ENCODE measurements around the gene OLFML1. TPM values are rescaled to one million over a fixed set of nuclear protein-coding genes. Genes with fewer than 3 reads are reported as not detected.

OLFML1 gene
- total RNA-seq, 1 donor from 2014 or later: not detected

- intact Hi-C loops (cut with micrococcal nuclease): loop anchor here (1.0 to 10.0 kb wide), 9 partner anchors 14 to 1172 kb away; partner anchors contain the start of genes EIF3F, OR2D3, RPL27A and TRIM66
Measured at GRCh38 chr11:7512525-7513233, 27.4 kb downstream of the OLFML1 start.

DNA sequence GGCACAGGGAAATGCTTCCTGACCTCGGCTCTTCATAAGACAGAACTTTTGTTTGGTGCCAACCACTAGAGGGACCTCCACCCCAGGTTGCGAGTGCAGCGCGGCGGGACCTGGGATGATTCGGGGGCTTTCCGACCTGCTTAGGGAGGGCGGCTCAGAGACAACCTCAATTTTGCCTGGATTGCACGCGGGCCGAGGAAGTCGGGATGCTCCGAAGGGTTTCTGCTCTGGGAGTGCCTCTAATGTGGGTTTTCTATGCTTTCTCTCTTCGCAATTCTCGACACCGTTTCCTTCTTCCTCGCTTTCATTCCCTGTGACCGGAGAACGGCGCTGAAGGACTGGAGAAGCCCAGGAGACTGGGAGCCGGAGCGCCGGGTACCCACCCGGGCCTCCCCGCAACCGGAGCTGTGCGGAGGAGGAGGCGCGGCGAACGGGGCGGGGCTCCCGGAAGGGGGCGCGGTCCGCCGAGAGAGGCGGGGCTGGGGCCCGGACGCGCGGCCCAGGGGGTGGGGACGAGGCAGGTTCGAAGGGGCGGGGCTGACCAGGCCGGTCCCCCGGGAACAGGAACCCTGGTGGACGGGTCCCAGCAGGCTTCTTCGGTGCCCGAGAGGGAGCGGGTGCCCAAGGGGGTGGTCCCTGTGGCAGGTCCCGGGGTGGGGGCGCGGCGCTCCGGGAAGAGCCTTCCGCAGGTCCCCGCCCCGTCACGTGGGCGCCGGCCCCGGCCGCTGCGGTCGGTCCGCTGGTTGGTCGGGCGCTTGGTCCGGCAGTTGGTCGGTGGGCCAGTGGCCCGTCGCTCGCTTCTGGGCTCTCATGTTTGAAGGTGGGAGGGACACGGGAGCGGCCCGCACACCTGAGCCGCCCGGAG lies 28.2 kb downstream of the OLFML1 start, which contains the start of gene PPFIBP2:
Gene PPFIBP2, plus strand, starts transcription at position 766 of the 865 bp plus-strand sequence. CDS start 35,477 bp downstream, outside the sequence.
- intact Hi-C loops (cut with micrococcal nuclease): loop anchor here (1.0 to 10.0 kb wide), 9 partner anchors 13 to 1171 kb away; partner anchors contain the start of genes EIF3F, OR2D3, RPL27A and TRIM66

DNA sequence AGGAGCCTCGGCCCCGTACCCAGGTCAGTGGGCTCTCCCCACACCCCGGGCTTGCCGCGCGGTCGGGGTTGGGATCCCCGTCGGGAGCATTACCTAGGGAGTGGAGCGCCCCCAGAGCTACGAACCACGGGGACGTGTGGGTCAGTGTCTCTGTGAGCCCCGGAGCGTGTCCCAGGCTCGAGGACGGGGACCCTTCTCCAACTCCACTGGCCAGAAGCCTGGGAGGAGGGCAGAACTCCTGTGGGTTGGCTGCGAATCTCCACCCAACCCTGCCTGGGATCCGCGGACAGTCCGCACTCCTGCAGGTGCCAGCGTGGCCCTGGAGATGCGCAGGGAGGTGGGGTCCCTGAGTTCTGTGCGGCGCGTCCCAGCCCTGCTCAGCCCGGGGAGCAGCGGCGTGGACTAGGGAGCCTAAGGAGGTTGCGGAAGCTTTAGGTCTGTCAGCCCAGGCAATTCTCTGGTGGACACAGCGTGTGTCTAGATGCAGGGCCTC lies 28.8 kb downstream of the OLFML1 start:
- intact Hi-C loops (cut with micrococcal nuclease): loop anchor here (5.0 to 10.0 kb wide), 3 partner anchors 63 to 1171 kb away; partner anchors contain the start of genes OR2D3, RPL27A, TRIM66 and ZNF215

DNA sequence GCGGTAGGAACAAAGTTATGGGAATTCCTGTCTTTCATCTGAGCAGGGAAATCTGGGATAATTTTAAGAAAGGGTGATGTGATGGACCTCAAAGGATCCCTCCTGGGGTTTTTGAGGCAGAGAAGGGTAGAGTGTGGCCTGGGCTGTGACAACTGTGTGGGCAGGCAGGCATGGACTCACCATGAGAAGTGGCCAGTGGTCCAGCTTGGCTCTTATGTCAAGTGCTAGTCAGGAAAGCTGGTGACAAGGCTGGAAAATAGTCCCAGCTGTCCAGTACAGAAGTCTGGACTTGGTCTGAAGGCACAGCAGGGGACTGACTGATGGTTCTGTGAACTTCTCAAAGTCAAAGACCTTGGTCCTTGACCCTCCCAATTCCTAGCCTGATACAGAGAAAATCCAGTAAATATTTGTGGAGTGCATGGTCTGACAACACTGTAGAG lies 30.2 kb downstream of the OLFML1 start:
- intact Hi-C loops (cut with micrococcal nuclease): loop anchor here (10.0 kb wide), 2 partner anchors 591 to 1169 kb away; partner anchors contain the start of genes OR2D3, RPL27A, TRIM66 and ZNF215

DNA sequence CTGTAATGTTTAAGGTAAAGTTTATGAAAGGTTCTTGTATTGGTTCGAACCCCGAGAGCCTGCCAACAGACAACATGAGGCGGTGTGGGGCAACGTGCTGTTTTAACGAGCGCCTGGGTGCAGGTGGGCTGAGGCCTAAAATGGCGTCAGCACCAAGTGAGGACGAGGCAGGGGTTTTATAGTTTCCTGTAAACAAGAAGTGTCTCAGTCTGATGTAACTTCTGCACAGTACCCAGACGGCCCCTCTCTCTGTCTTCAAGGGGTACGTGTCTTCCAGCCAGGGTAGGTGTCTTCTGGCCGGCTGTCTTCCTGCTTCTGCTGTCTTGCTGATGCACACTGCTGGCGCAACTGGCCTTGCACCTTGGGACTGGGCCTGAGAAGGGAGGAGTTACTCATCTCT lies 31.2 kb downstream of the OLFML1 start:
- intact Hi-C loops (cut with micrococcal nuclease): loop anchor here (10.0 kb wide), 2 partner anchors 592 to 1168 kb away; partner anchors contain the start of genes OR2D3, RPL27A, TRIM66 and ZNF215

DNA sequence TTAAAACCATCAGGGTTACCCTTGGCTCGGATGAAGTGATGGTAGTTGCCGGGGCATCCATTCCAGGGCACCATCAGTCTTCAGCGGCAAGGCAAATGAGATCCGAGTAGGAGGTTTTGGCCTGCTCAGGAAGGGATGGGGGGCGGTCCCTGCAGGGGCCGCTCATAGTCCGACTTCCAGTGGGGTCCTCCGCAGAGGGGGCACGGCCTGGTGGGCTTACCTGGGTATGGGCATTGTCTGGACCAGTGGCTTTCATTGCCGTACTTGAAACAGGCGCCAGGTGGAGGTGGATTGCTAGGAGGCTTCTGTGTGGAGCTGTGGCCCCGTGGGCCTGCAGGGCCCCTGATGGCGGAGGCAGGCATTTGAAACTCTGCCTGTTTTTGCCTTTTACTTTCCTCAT lies 32.4 kb downstream of the OLFML1 start:
- intact Hi-C loops (cut with micrococcal nuclease): loop anchor here (10.0 kb wide), 2 partner anchors 593 to 1167 kb away; partner anchors contain the start of genes OR2D3, RPL27A, TRIM66 and ZNF215

DNA sequence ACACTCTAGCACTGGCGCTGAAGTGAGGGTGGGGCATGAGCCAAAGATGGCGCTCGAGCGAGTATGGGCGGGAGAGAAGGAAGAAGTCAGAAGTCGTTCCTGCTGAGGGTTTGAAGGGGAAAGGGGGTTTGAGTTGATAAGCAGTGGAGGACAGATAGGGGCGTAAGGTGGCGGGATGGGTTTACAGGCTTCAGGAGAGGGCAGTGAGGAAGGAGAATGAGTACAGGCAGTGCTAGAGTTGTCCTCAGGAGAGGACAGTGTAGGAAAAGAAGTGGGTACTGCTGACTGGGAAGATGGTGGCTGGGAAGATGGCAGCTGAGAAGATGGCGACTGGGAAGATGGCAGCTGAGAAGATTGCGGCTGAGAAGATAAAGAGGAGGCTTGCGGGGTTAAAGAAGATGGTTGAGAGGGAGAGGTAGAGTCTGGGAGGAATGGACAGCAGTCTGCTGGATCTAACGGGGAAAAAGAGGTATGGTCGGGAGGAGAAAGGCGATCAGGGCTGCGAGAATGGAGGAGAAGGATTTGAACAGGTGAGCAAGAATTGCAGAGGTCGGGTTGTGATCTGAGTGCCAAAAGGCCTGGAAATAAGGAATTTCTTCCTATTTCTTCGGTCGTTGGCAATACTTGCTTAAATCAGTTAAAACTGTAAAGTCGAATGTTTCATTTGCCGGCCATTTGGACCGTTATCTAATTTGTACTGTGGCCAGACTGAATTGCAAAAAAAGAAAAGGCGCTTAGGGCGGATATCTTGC lies 33.7 kb downstream of the OLFML1 start:
- intact Hi-C loops (cut with micrococcal nuclease): loop anchor here (10.0 kb wide), 2 partner anchors 594 to 1166 kb away; partner anchors contain the start of genes OR2D3, RPL27A, TRIM66 and ZNF215

- intact Hi-C loops (cut with micrococcal nuclease): no loop called here
Measured at GRCh38 chr11:7520011-7520942, 35.0 kb downstream of the OLFML1 start.

GRCh38 chr11:7520981-7521487 lies 35.7 kb downstream of the OLFML1 start:
- intact Hi-C loops (cut with micrococcal nuclease): no loop called here

DNA sequence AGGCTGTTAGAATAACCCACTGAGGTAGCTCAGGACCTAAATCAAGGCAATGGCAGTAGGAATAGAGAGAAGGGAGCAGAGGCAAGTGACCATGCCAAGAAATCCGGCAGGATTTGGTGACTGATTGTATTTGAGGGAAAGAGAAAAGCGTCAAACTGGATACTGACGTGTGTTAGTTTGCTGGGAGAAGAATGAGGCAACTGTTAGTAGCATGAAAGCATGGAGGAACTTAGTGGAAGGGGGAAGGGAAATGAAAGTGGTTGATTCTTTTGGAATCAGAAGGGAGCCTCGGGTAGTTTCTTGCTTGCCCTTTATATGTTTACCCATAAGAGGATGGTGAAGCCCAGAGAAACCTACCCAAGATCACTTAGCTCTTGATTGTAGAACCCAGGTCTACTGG lies 36.8 kb downstream of the OLFML1 start:
- intact Hi-C loops (cut with micrococcal nuclease): no loop called here

GRCh38 chr11:7522546-7522945 lies 37.2 kb downstream of the OLFML1 start:
- intact Hi-C loops (cut with micrococcal nuclease): no loop called here

- intact Hi-C loops (cut with micrococcal nuclease): no loop called here
Measured at GRCh38 chr11:7523416-7524210, 38.3 kb downstream of the OLFML1 start.

DNA sequence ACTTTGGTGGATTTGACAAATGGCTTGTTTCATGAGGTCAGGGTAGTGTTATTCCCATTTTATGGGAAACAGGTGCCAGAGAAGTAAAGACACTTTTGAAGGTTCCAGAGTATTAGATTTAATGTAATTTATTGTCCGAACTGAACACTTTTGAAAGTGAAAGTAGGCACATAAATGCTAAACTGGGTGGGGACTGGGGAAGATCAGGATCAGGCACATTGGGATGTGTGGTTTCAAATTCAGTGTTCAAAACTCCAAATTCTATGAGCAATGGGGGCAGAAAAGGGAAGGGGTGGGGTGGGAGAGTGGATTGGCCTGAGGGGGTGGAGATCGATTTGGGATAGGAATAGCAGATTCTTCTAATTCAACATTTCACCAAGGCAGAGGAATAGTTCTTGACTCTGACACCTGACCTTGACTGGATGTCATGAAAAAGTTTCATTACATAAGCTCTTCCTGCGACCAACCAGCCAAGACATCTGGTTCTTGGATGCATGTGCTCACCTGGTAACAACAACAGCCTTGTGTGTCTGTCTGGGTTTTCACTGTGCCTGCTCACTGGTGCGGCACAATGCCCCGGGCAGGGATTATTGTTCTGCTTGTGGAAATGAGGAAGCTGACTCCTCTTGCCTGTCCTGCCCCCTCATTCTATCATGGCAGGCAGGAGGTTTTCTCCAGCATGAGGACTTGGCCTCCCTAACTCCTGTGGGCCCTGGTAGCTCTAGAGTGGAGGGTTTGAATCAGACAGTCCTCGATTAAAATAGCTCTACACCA lies 39.3 kb downstream of the OLFML1 start:
- intact Hi-C loops (cut with micrococcal nuclease): no loop called here

DNA sequence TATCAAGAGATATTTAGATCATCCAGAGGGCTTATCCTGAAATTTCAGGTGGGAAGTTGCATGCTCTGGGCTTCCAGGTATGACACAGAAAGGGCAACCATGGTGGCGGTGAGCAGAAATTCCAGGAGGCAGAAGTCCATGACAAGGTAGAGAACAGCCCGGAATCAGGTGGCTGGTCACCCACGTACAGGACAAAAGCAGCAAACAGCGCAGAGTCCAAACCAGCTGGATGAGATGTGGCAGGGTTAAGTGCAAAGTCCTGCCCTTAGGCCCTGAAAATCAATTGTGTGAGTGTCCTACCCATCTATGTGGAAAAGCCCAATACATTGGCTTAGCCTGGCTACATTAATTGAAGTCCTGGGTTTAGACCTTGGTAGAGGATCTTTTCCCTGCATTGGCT lies 40.1 kb downstream of the OLFML1 start:
- intact Hi-C loops (cut with micrococcal nuclease): no loop called here

DNA sequence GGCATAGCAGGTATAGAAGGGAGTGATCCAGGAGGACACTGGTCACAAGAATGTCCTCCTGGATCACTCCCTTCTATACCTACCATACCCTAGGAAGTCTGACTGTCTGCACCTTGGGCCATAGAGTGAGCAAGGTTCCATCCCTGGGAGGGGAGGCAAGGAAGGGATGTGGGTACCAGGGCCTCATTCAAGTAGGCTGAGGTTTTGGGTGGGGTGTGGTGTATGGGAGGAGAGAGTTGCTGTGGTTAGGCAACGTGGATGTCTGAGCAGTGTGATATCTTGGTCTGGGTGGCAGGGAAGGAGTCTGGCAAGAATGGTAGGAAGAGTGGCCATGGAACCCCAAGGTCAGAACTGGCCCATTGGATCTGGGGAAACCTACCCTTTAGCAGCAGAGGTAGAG lies 41.7 kb downstream of the OLFML1 start:
- intact Hi-C loops (cut with micrococcal nuclease): loop anchor here (2.0 kb wide), 1 partner anchor 14 kb away; the partner anchor contains the start of gene PPFIBP2

DNA sequence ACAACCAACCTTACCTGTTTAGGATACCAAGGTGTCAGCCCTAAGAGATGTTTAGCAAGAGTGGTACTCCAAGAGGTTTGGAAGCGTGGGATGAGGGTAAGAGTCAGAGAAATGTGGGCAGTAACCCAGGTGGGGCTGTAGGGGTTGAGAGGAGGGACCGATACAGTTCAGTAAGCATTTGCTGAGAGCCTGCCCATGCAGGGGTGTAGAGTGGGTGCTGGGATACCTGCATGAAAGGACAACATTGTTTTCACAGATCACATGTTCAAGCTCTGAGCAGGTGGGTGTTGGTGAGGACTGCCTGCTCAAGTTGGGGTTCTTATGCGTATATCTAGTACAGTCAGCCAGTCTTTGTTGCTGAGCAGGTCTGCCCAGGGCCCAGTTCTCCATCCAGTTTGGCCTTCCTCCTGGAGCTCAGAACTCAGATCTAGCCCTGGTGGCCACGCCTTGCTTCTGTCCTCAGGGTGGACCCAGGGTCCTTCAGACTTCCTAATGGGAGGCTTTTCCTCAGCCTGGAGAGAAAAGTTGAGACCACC lies 43.3 kb downstream of the OLFML1 start:
- intact Hi-C loops (cut with micrococcal nuclease): no loop called here

- intact Hi-C loops (cut with micrococcal nuclease): no loop called here
Measured at GRCh38 chr11:7530013-7530640, 44.8 kb downstream of the OLFML1 start.

Data from T-helper 2 cell treated with Interferon-gamma antibody and Interleukin-4, amounts not matched to agents 100 ng/mL and 5 ng/mL, for 36 hours (primary cell).